ENCODE results near the gene PLA2G3.

DNA sequence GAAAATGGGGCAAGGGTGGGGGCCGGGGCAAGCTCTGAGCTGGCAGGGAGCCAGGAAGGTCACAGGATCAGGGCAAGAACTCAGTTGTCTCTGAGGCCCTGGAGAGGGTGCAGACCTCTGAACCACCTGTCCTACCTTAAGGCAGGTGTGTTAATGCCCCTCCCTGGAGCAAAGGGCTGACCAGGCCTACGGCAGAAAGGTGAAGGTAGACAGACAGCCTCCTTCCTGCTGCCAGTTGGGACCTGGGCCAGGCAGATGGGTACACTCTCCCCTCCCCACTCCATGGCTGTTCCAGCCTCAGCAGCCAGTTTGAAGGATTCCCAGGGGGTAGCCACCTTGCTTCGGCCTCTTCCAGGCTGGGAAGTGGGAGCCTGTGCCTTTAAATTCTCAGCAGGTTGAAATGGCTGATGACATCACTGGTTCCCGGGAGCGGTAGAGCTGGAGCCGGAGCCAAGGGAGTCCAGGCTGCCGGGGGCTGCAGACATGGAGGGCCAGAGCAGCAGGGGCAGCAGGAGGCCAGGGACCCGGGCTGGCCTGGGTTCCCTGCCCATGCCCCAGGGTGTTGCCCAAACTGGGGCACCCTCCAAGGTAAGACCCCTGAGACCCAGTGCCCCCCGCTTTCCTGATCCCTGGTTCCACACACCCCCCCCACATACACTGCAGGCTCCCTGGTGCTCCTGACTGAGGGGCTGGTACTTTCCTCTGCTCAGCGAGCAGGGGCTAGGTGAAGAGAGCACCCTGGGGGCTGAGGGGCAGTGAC lies 17.6 kb downstream of the PLA2G3 start, which contains the start of gene INPP5J:
- TF ChIP-seq, protein P1, sequence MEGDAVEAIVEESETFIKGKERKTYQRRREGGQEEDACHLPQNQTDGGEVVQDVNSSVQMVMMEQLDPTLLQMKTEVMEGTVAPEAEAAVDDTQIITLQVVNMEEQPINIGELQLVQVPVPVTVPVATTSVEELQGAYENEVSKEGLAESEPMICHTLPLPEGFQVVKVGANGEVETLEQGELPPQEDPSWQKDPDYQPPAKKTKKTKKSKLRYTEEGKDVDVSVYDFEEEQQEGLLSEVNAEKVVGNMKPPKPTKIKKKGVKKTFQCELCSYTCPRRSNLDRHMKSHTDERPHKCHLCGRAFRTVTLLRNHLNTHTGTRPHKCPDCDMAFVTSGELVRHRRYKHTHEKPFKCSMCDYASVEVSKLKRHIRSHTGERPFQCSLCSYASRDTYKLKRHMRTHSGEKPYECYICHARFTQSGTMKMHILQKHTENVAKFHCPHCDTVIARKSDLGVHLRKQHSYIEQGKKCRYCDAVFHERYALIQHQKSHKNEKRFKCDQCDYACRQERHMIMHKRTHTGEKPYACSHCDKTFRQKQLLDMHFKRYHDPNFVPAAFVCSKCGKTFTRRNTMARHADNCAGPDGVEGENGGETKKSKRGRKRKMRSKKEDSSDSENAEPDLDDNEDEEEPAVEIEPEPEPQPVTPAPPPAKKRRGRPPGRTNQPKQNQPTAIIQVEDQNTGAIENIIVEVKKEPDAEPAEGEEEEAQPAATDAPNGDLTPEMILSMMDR (IDR thresholded peaks at IDR 0.05; ENCODE audit: low read depth, low read length) = no peak
- TF ChIP-seq EZH2phosphoT487 (IDR thresholded peaks at IDR 0.05; ENCODE audit: low read depth) = no peak

All from OCI-LY3 (cell line).